ENCODE results near the gene PCLAF. TPM values are rescaled to one million over a fixed set of nuclear protein-coding genes. Genes with fewer than 3 reads are reported as not detected.

PCLAF gene
- total and polyA plus RNA-seq, 2 of the 8 experiments (the other 6 are each of a cell fraction or from before 2014, with no cell fraction given), result 76.2 to 124 TPM

- Histone ChIP-seq H2BK15ac (ENCODE audit: low read length) (no peak overlapping the region), H3K18ac (ENCODE audit: extremely low read depth, low read length) (no peak overlapping the region), H2BK20ac (ENCODE audit: low read length) (no peak overlapping the region), H2BK5ac (ENCODE audit: low read depth, low read length) (no peak overlapping the region), H3K9ac (replicated peaks in 1 of 4; ENCODE audit: extremely low read depth in 1 of 4, low read depth in 3 of 4, low read length in 3 of 4) (no peak overlapping the region), H3K23ac (ENCODE audit: insufficient read length) (no peak overlapping the region), H2AFZ (ENCODE audit: low read length) (no peak overlapping the region), H3K23me2 (ENCODE audit: low read depth, low read length) (no peaks in the 10 kb centered on the region), H2BK12ac (ENCODE audit: low read depth, low read length) (no peak overlapping the region), H3K27me3 (replicated peaks in 1 of 4; ENCODE audit: control insufficient read depth in 3 of 4, extremely low read depth in 1 of 4, insufficient read depth in 3 of 4, low read length in 3 of 4) (no peaks in the 10 kb centered on the region), H3K4me2 (ENCODE audit: insufficient read depth in 1 of 2, low read depth in 2 of 2, low read length in 2 of 2) (no peak overlapping the region), H4K8ac (ENCODE audit: extremely low read depth, insufficient read depth, low read length) (no peak overlapping the region), H3K56ac (replicated peaks; ENCODE audit: insufficient read length, low read depth, low read length) (no peak overlapping the region), H3K79me1 (ENCODE audit: low read depth, low read length) (no peaks in the 10 kb centered on the region), H4K91ac (replicated peaks; ENCODE audit: insufficient read length, low read length) (no peak overlapping the region), H3K36me3 (ENCODE audit: control insufficient read depth in 2 of 4, insufficient read depth in 4 of 4, low read length in 3 of 4) (peaks cover 0 to 11% (median 3%) of the 10 kb centered on the region in 4 experiments; a peak in 4 of 8 replicates), H3K4ac (replicated peaks; ENCODE audit: insufficient read length, low read depth, low read length) (no peak overlapping the region), H3K14ac (ENCODE audit: insufficient read length) (no peak overlapping the region), H4K5ac (ENCODE audit: insufficient read length, low read depth, low read length) (no peak overlapping the region), H3K27ac (ENCODE audit: low read depth, low read length) (no peak overlapping the region), H2BK120ac (replicated peaks; ENCODE audit: low read depth, low read length) (no peak overlapping the region), H3K79me2 (ENCODE audit: control insufficient read depth in 1 of 2, insufficient read depth in 2 of 2, low read length in 2 of 2) (no peaks in the 10 kb centered on the region), H3K4me3 (ENCODE audit: extremely low read depth in 1 of 4, insufficient read depth in 2 of 4, low read depth in 3 of 4, low read length in 4 of 4) (no peak overlapping the region), H4K20me1 (replicated peaks in 1 of 2; ENCODE audit: control insufficient read depth in 1 of 2, insufficient read depth in 2 of 2, low read length in 2 of 2) (peaks cover 0 to 2% of the 10 kb centered on the region in 2 experiments), H3K9me3 (ENCODE audit: insufficient read depth in 2 of 2, low read depth in 1 of 2, low read length in 1 of 2) (no peaks in the 10 kb centered on the region), H3K4me1 (replicated peaks in 1 of 4; ENCODE audit: control insufficient read depth in 3 of 4, insufficient read depth in 4 of 4, low read length in 3 of 4) (no peaks in the 10 kb centered on the region), H2AK5ac (ENCODE audit: low read depth, low read length) (no peak overlapping the region)
- no peak for DNase-seq (ENCODE audit: low read depth in 1 of 2, low spot score in 2 of 2)
- no peak for FAIRE-seq
- 97% methylated on average over 2 of the region's 2 CpGs; no CpG with 5 or more reads in 1 of the 2 experiments for WGBS, 2 experiments (ENCODE audit: extremely low coverage in 1 of 2, insufficient coverage in 1 of 2, insufficient read length in 1 of 2, insufficient replicate concordance in 2 of 2, low coverage in 1 of 2, low lambda C conversion rate in 2 of 2, missing lambda C conversion rate in 1 of 2)
- CTCF ChIA-PET (ENCODE audit: partially characterized antibody), result interaction anchor here (1.3 kb wide), 1 partner anchor 258 kb away, joined by 6 read pairs; no protein-coding TSS in a partner anchor
- POLR2A ChIA-PET (ENCODE audit: partially characterized antibody), result no interaction called here
- TF ChIP-seq PHF8 (conservative IDR thresholded peaks at IDR 0.05; ENCODE audit: low read depth, low read length) (no peak), BRCA1 (IDR thresholded peaks at IDR 0.05; ENCODE audit: low read depth, low read length) (no peak), JUN (IDR thresholded peaks at IDR 0.05; ENCODE audit: low read depth, low read length) (no peak), HDAC2 (IDR thresholded peaks at IDR 0.05; ENCODE audit: borderline replicate concordance in 1 of 2, low read depth in 2 of 2, low read length in 2 of 2) (no peak), RFX5 (IDR thresholded peaks at IDR 0.05; ENCODE audit: borderline replicate concordance, low read depth, low read length) (no peak), ZNF274 (IDR thresholded peaks at IDR 0.05; ENCODE audit: borderline replicate concordance, extremely low read depth, low read length) (no peak), YY1 (IDR thresholded peaks at IDR 0.05; ENCODE audit: low read depth, low read length) (no peak), E2F6 (IDR thresholded peaks at IDR 0.05) (no peak), BACH1 (IDR thresholded peaks at IDR 0.05; ENCODE audit: low read length) (no peak), CEBPB (IDR thresholded peaks at IDR 0.05; ENCODE audit: low read depth, low read length) (no peak), CBX8 (IDR thresholded peaks at IDR 0.05; ENCODE audit: borderline replicate concordance, low read depth, low read length) (no peak), SIX5 (IDR thresholded peaks at IDR 0.05; ENCODE audit: low read depth, low read length) (no peak), TCF12 (IDR thresholded peaks at IDR 0.05; ENCODE audit: low read depth, low read length) (no peak), SP2 (IDR thresholded peaks at IDR 0.05; ENCODE audit: low read length) (no peak), TAF1 (IDR thresholded peaks at IDR 0.05; ENCODE audit: low read depth, low read length) (no peak), CHD1 (IDR thresholded peaks at IDR 0.05; ENCODE audit: low read depth, low read length) (no peak)
These were observed 41.5 kb upstream of the PCLAF start for GRCh38 chr15:64422697-64423096.

Measured in H1 (cell line).